Kidney (tissue), 14 donors: ENCODE data around the gene VWF. TPM values are rescaled to one million over a fixed set of nuclear protein-coding genes. Genes with fewer than 3 reads are reported as not detected.

ENCODE experiments used
- DNase-seq, 5 donors: peaks; one replicate each; pipeline ENCODE4 v3.0.0-alpha.2; 2013 to 2020
- FAIRE-seq: peaks from 2 replicates; lab custom pipeline; 2012; peaks lifted over from hg19 to GRCh38; lab: Jason Lieb, UNC
- H3K27ac ChIP-seq, 2 donors: one replicate each; pipeline ENCODE4 v1.7.0; 2013; ENCODE audit warnings: low read depth in 2 of 2, low read length in 2 of 2, inconsistent platforms in 1 of 2
- H3K27me3 ChIP-seq: one replicate; pipeline ENCODE4 v1.7.1; 2013; ENCODE audit warnings: low read length, inconsistent platforms; ENCODE audit not compliant: control insufficient read depth, insufficient read depth
- H3K36me3 ChIP-seq, 3 donors: one replicate each; pipeline versions ENCODE4 v1.7.0 to v1.7.1; 2013; ENCODE audit warnings: low read length in 3 of 3, control low read depth in 1 of 3, inconsistent platforms in 1 of 3; ENCODE audit not compliant: insufficient read depth in 3 of 3, control insufficient read depth in 2 of 3
- H3K4me1 ChIP-seq, 3 donors: one replicate each; pipeline versions ENCODE4 v1.7.0 to v1.7.1; 2013; ENCODE audit warnings: low read length in 3 of 3, inconsistent platforms in 1 of 3, low read depth in 1 of 3; ENCODE audit not compliant: control insufficient read depth in 2 of 3, insufficient read depth in 2 of 3
- H3K4me3 ChIP-seq, 3 donors: one replicate each; pipeline versions ENCODE4 v1.7.0 to v1.8.1; 2013; ENCODE audit warnings: low read length in 3 of 3, control low read depth in 1 of 3, inconsistent platforms in 1 of 3
- H3K9ac ChIP-seq, 3 donors: one replicate each; pipeline versions ENCODE4 v1.7.0 to v1.7.1; 2013; ENCODE audit warnings: low read length in 3 of 3, control low read depth in 1 of 3, inconsistent platforms in 1 of 3
- H3K9me3 ChIP-seq, 3 donors: one replicate each; pipeline versions ENCODE4 v1.7.0 to v1.7.1; 2013; ENCODE audit warnings: low read length in 3 of 3, control low read depth in 1 of 3, inconsistent platforms in 1 of 3; ENCODE audit not compliant: control insufficient read depth in 2 of 3, insufficient read depth in 1 of 3
- CTCF ChIP-seq: IDR thresholded peaks from 3 replicates; pipeline ENCODE4 v1.5.1; 2012; ENCODE audit warnings: mild to moderate bottlenecking, moderate library complexity, borderline replicate concordance; ENCODE audit not compliant: insufficient read depth; ENCODE audit errors: extremely low read depth
- intact Hi-C: fragments of 100-400 bp; cut with DNase I; formaldehyde crosslinking; loops from one replicate; pipeline ENCODE4 v1.11.1; 2022
- polyA plus RNA-seq: library from polyadenylated mRNA; stranded (reverse); fragments of 350-450 nt; fragmentation: Illumina TruSeq; extraction: RNeasy Lipid Tissue Mini Kit (QIAGEN cat#74804); gene quantifications from one replicate; pipeline ENCODE4 v1.2.3, GENCODE V29; 2014; ENCODE audit warnings: low read depth, low replicate concordance; ENCODE audit not compliant: insufficient read depth
- total RNA-seq: library from RNA; stranded (reverse); fragmentation: NEBNext Ultra II Directional; extraction: Animal tissue kit (Norgen Biotek cat#: 25700); gene quantifications from one replicate; pipeline ENCODE4 v1.2.1, GENCODE V29; 2021
- donor health status: control.
- donor health status: control.
- donor health status: control.
- donor health status: control.
- donor health status: control.
- donor health status: DM: yes; HTN: yes; CAD: no.
- donor health status: Normal renal cell carcinoma (clear cell type).

VWF gene
- total and polyA plus RNA-seq, 2 donors from 2014 or later: 9.6 to 183 TPM

- no peaks in the 10 kb centered on the region for H3K27me3 ChIP-seq
- TF ChIP-seq CTCF: no peak
- no peak for FAIRE-seq
- intact Hi-C loops: no loop called here
- no peak for DNase-seq
- H3K36me3 ChIP-seq: no peaks in the 10 kb centered on the region
- H3K9me3 ChIP-seq: peaks cover 0 to 4% (median 0%) of the 10 kb centered on the region in 3 donors
- no peak overlapping the region for H3K4me3 ChIP-seq
- no peak overlapping the region for H3K27ac ChIP-seq
- H3K9ac ChIP-seq: no peak overlapping the region
- no peaks in the 10 kb centered on the region for H3K4me1 ChIP-seq
Observed at GRCh38 chr12:5901416-5901815, 223.1 kb downstream of the VWF start.

- Histone ChIP-seq H3K4me1 (no peaks in the 10 kb centered on the region), H3K4me3 (no peak overlapping the region), H3K9ac (no peak overlapping the region), H3K36me3 (no peaks in the 10 kb centered on the region), H3K27me3 (no peaks in the 10 kb centered on the region), H3K9me3 (peaks cover 0 to 4% (median 0%) of the 10 kb centered on the region in 3 donors), H3K27ac (no peak overlapping the region)
- no peak for TF ChIP-seq CTCF
- intact Hi-C loops: no loop called here
- peak in 2 of 5 donors; percentile 3 to 39 for DNase-seq
- FAIRE-seq: no peak
Observed at GRCh38 chr12:5900533-5901205, 223.8 kb downstream of the VWF start.

- DNase-seq (no peak), FAIRE-seq (no peak)
- intact Hi-C loops: no loop called here
- H3K27me3 ChIP-seq: no peaks in the 10 kb centered on the region
- H3K9me3 ChIP-seq: peaks cover 0 to 4% (median 0%) of the 10 kb centered on the region in 3 donors
- no peak for TF ChIP-seq CTCF
- no peak overlapping the region for H3K27ac ChIP-seq
- H3K9ac ChIP-seq: no peak overlapping the region
- H3K4me3 ChIP-seq: no peak overlapping the region
- no peaks in the 10 kb centered on the region for H3K36me3 ChIP-seq
- no peaks in the 10 kb centered on the region for H3K4me1 ChIP-seq
Observed at GRCh38 chr12:5900076-5900475, 224.4 kb downstream of the VWF start.

- no peak for TF ChIP-seq CTCF
- Histone ChIP-seq H3K9ac (no peak overlapping the region), H3K27ac (no peak overlapping the region), H3K36me3 (no peaks in the 10 kb centered on the region), H3K9me3 (peaks cover 0 to 4% (median 0%) of the 10 kb centered on the region in 3 donors), H3K4me3 (no peak overlapping the region), H3K4me1 (no peaks in the 10 kb centered on the region), H3K27me3 (no peaks in the 10 kb centered on the region)
- FAIRE-seq (no peak), DNase-seq (no peak)
- intact Hi-C loops: no loop called here
Observed at GRCh38 chr12:5899675-5900074, 224.8 kb downstream of the VWF start.
